BJ (cell line): ENCODE measurements around the gene DUS2. TPM values are rescaled to one million over a fixed set of nuclear protein-coding genes. Genes with fewer than 3 reads are reported as not detected.
"Not testable (repeated sequence)": the region's sequence is repeated elsewhere in the genome, so short reads cannot be mapped to it uniquely, and the experiment has no call there.

Experiments
- CTCF ChIA-PET: fragments of 350-600 bp; formaldehyde crosslinking; extraction: SDS; loops from one replicate; lab custom pipeline; 2021; ENCODE audit warnings: antibody characterized with exemption, inconsistent platforms; lab: Yijun Ruan, JAX
- POLR2A ChIA-PET: fragments of 300-600 bp; sonication (Branson Sonifier 250); formaldehyde crosslinking; extraction: SDS; loops from one replicate; lab custom pipeline; 2021; ENCODE audit warnings: antibody characterized with exemption; lab: Charles Lee
- DNase-seq: peaks from one replicate; pipeline ENCODE4 v3.0.0-alpha.2; 2011; ENCODE audit warnings: low read depth
- H3K27me3 ChIP-seq: 2 replicates; pipeline ENCODE4 v1.6.0; 2011; ENCODE audit warnings: low read length; ENCODE audit not compliant: control insufficient read depth, insufficient read depth
- H3K36me3 ChIP-seq: 2 replicates; pipeline ENCODE4 v1.5.1; 2011; ENCODE audit warnings: low read length; ENCODE audit not compliant: control insufficient read depth, insufficient read depth
- H3K4me3 ChIP-seq: 2 replicates; pipeline ENCODE4 v1.5.1; 2011; ENCODE audit warnings: low read depth, mild to moderate bottlenecking, control low read depth, low read length
- polyA plus RNA-seq: library from polyadenylated mRNA; depleted of rRNA; stranded (reverse); fragments of >200 nt; gene quantifications from 2 replicates; pipeline ENCODE4 v1.2.3, GENCODE V29; 2011
- TF ChIP-seq, protein P1 (sequence below): IDR thresholded peaks from 2 replicates; pipeline ENCODE4 v1.5.1; 2011; ENCODE audit warnings: low read depth, mild to moderate bottlenecking, control low read depth, inconsistent platforms, low read length, moderate library complexity; ENCODE audit not compliant: insufficient read depth

Gene DUS2
- polyA plus RNA-seq, 1 experiment: 18.3 TPM

DNA sequence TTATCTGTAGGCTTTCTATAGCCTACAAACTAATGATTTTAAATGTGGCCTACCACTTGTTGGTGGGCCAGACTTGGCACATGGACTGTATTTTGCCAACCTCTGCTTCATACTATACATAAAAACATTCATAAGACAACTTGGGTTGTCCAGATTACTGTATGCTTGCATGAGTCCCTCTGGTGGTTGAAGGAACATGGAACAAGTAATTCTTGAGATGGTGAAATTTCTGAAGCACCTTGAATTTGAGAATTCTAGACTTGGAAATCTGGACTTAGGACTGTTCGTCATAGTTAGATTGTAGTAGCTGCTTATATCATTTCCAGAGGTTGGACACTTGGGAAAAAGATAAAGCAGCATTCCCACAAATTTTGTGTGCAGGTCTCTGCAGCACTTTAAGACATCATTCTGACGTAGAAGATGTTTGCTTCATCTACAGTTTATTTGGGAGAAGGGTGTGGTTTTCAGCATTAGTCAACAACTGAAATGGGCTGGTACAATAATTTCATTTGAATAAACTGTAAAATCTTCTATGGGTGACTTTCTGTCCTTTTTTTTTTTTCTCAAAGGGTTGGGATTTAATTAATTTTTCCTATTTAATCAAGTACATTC is 93.3 kb downstream of the DUS2 start:
- TF ChIP-seq, protein P1, sequence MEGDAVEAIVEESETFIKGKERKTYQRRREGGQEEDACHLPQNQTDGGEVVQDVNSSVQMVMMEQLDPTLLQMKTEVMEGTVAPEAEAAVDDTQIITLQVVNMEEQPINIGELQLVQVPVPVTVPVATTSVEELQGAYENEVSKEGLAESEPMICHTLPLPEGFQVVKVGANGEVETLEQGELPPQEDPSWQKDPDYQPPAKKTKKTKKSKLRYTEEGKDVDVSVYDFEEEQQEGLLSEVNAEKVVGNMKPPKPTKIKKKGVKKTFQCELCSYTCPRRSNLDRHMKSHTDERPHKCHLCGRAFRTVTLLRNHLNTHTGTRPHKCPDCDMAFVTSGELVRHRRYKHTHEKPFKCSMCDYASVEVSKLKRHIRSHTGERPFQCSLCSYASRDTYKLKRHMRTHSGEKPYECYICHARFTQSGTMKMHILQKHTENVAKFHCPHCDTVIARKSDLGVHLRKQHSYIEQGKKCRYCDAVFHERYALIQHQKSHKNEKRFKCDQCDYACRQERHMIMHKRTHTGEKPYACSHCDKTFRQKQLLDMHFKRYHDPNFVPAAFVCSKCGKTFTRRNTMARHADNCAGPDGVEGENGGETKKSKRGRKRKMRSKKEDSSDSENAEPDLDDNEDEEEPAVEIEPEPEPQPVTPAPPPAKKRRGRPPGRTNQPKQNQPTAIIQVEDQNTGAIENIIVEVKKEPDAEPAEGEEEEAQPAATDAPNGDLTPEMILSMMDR: peak; percentile 57
- H3K36me3 ChIP-seq: no peaks in the 10 kb centered on the region
- ChIA-PET POLR2A (no interaction called here), CTCF (interaction anchor here (1.3 to 2.3 kb wide), 3 partner anchors 17 to 38 kb away, joined by 4 to 10 read pairs (median 6); no protein-coding TSS in a partner anchor)
- DNase-seq: no peak
- H3K4me3 ChIP-seq: no peak overlapping the region
- no peaks in the 10 kb centered on the region for H3K27me3 ChIP-seq

DNA sequence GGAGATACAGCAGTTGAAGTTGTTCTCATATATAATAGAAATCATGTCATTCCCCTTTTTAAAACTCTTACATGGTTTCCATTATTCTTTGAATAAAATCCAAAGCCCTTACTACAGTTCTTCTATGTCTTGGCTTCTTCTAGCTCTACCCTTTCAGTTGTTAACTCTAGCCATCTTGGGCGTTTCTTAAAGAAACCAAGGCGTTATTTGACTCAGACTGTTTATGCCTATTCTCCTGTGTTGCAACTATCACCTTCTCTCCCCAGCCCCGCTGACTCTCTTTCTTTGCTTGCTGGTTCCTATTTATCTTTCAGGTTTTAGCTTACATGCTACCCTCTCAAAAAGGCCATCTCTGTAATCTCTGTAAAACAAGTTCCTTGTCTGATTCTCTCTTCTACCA is 94.8 kb downstream of the DUS2 start:
- Histone ChIP-seq H3K4me3 (no peak overlapping the region), H3K27me3 (no peaks in the 10 kb centered on the region), H3K36me3 (0 out of 2 replicates have a peak, but pooled peaks cover 2% of the 10 kb centered on the region)
- ChIA-PET POLR2A (no interaction called here), CTCF (interaction anchor here (1.3 to 2.3 kb wide), 2 partner anchors 15 kb away, joined by 3 to 6 read pairs; no protein-coding TSS in a partner anchor)
- no peak for DNase-seq
- TF ChIP-seq, protein P1: no peak

DNA sequence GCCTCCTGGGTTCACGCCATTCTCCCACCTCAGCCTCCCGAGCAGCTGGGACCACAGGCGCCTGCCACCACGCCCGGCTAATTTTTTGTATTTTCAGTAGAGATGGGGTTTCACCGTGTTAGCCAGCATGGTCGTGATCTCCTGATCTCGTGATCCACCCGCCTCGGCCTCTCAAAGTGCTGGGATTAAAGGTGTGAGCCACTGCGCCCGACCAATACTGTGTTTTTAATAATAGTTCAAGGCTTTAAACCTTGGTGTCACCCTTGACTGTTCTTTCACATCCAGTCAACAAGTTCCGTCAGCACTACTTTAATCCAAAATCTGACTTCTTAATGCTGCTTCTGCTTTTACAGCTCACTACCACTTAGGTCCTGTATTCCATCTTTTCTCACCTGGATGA is 95.9 kb downstream of the DUS2 start:
- CTCF ChIA-PET: interaction anchor here (1.0 to 1.3 kb wide), 2 partner anchors 16 to 78 kb away, joined by 3 read pairs; no protein-coding TSS in a partner anchor
- DNase-seq, POLR2A ChIA-PET, H3K4me3 ChIP-seq, H3K36me3 ChIP-seq, H3K27me3 ChIP-seq: not testable (repeated sequence)

DNA sequence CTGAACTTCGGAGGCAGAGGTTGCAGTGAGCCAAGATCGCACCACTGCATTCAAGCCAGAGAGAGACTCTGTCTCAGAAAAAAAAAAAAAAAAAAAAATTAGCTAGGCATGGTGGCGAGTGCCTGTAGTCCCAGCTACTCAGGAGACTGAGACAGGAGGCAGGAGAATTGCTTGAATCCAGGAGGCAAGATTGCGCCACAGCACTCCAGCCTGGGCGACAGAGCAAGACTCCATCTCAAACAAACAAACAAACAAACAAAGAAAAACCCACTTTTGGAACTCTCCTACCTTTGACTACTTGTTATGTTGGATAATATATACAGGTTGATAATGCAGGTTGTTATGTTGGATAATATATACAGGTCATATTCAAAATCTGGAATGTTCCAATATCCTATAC is 97.4 kb downstream of the DUS2 start:
- H3K27me3 ChIP-seq, POLR2A ChIA-PET, DNase-seq, H3K36me3 ChIP-seq, H3K4me3 ChIP-seq: not testable (repeated sequence)
- CTCF ChIA-PET: interaction anchor here (1.2 to 2.0 kb wide), 3 partner anchors 12 to 26 kb away, joined by 3 to 4 read pairs (median 3); no protein-coding TSS in a partner anchor

DNA sequence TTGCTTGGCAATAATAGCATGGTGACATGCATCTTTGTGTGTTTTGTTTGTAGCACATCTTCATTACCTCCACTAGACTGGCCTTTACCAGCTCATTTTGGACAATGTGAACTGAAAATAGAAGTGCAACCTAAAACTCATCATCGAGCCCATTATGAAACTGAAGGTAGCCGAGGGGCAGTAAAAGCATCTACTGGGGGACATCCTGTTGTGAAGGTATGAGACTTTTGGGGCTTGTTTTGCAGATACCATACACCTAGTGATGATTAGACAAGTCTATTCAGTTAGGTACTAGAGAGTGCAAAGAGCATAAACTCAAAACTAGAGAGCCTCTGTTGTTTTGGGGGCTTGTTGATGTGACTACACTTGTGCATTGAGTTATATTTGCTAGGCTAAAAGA is 103.3 kb downstream of the DUS2 start:
- no peak for DNase-seq

DNA sequence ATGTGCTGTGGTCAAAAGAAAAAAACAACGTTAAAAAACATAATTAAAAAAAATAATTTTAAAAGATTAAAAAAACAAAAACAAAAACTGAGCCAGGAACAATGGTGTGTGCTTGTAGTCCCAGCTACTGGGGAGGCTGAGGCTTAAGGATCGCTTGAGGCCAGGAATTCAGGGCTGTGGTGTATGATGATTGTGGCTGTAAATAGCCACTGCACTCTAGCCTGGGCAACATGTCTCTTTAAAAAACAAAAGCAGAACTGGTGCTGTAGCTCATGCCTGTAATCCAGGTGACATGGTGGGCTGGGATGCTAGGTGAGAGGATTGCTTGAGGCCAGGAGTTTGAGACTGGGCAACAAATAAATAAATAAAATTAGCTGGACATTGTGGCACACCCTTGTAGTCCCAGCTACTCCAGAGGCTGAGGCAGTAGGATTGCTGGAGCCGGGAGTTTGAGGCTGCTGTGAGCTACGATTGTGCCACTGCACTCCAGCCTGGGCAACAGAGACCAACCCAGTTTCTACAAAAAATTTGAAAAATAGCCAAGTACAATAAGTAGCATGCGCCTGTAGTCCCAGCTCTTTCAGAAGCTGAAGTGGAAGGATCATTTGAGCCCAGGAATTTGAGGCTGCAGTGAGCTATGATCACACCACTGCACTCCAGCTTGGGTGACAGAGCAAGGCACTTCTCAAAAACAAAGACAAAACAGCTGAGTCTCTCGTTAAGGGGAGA is 105.7 kb downstream of the DUS2 start:
- H3K4me3 ChIP-seq: no peak overlapping the region
- TF ChIP-seq, protein P1: no peak
- DNase-seq: no peak
- H3K36me3 ChIP-seq: no peaks in the 10 kb centered on the region; the same call in 1 of the 2 replicates
- POLR2A ChIA-PET: no interaction called here
- no peaks in the 10 kb centered on the region for H3K27me3 ChIP-seq
- CTCF ChIA-PET: interaction anchor here (1.0 to 1.1 kb wide), 2 partner anchors 14 to 37 kb away, joined by 3 to 5 read pairs; no protein-coding TSS in a partner anchor

More for the DNA sequence above, 103.3 kb downstream of the DUS2 start:
- ChIA-PET CTCF (interaction anchor here (0.6 kb wide), 1 partner anchor 33 kb away, joined by 3 read pairs; no protein-coding TSS in a partner anchor), POLR2A (no interaction called here)
- TF ChIP-seq, protein P1: no peak
- no peak overlapping the region for H3K4me3 ChIP-seq
- H3K27me3 ChIP-seq: no peaks in the 10 kb centered on the region
- H3K36me3 ChIP-seq: peaks cover 2% of the 10 kb centered on the region; the same call in 1 of the 2 replicates
